CD4-positive, CD25-positive, alpha-beta regulatory T cell (primary cell): ENCODE results near the gene SUSD6. TPM values are rescaled to one million over a fixed set of nuclear protein-coding genes. Genes with fewer than 3 reads are reported as not detected.

ENCODE experiments used
- ATAC-seq, 2 donors: fragments of 150-1000 bp; cut with Tn5 transposase; one replicate each; pipeline ENCODE4 v1.10.0; 2021; ENCODE audit warnings: low read depth in 2 of 2, moderate number of reproducible peaks in 2 of 2, moderate library complexity in 1 of 2
- DNase-seq, 3 donors: peaks; one replicate each; pipeline versions ENCODE4 v3.0.0 to v3.0.0-alpha.2; 2012 to 2022; ENCODE audit warnings: mixed read lengths in 1 of 3
- H3K27ac ChIP-seq: one replicate; pipeline ENCODE4 v1.7.0; 2013; ENCODE audit warnings: mild to moderate bottlenecking, low read length; ENCODE audit not compliant: insufficient read depth, poor library complexity, severe bottlenecking
- H3K27me3 ChIP-seq: one replicate; pipeline ENCODE4 v1.7.0; 2013; ENCODE audit warnings: low read length; ENCODE audit not compliant: control insufficient read depth, insufficient read depth
- H3K36me3 ChIP-seq: one replicate; pipeline ENCODE4 v1.7.0; 2013; ENCODE audit warnings: mild to moderate bottlenecking, low read length, moderate library complexity; ENCODE audit not compliant: control insufficient read depth, insufficient read depth
- H3K4me1 ChIP-seq: 2 replicates; pipeline ENCODE4 v1.7.0; 2013; ENCODE audit warnings: mild to moderate bottlenecking, low read length; ENCODE audit not compliant: insufficient read depth, control insufficient read depth, poor library complexity, severe bottlenecking
- H3K4me3 ChIP-seq: one replicate; pipeline ENCODE4 v1.7.0; 2013; ENCODE audit warnings: low read depth, mild to moderate bottlenecking, low read length, moderate library complexity
- H3K9me3 ChIP-seq, 2 experiments: 1 replicate in 1 of 2; 2 replicates in 1 of 2; pipeline ENCODE4 v1.7.0; 2013; ENCODE audit warnings: low read length in 2 of 2, mild to moderate bottlenecking in 1 of 2, moderate library complexity in 1 of 2; ENCODE audit not compliant: control insufficient read depth in 2 of 2
- H3K27ac Mint-ChIP-seq, 3 donors: one replicate each; pipeline ENCODE4 v1.8.0; 2020 to 2022; ENCODE audit warnings: mild to moderate bottlenecking in 3 of 3, mixed read lengths in 3 of 3, moderate library complexity in 2 of 3
- H3K27me3 Mint-ChIP-seq: one replicate; pipeline ENCODE4 v1.8.0; 2022; ENCODE audit warnings: mild to moderate bottlenecking, mixed read lengths
- H3K36me3 Mint-ChIP-seq: one replicate; pipeline ENCODE4 v1.8.0; 2020; ENCODE audit warnings: mixed read lengths
- H3K4me1 Mint-ChIP-seq, 4 donors: one replicate each; pipeline ENCODE4 v1.8.0; 2020 to 2022; ENCODE audit warnings: mixed read lengths in 4 of 4, mild to moderate bottlenecking in 1 of 4
- H3K4me3 Mint-ChIP-seq, 4 donors: one replicate each; pipeline ENCODE4 v1.8.0; 2020 to 2022; ENCODE audit warnings: mild to moderate bottlenecking in 4 of 4, mixed read lengths in 4 of 4, moderate library complexity in 3 of 4
- H3K9me3 Mint-ChIP-seq, 7 donors: one replicate each; pipeline ENCODE4 v1.8.0; 2020 to 2022; ENCODE audit warnings: mixed read lengths in 7 of 7, mild to moderate bottlenecking in 3 of 7, moderate library complexity in 2 of 7
- polyA plus RNA-seq, 4 donors: library from polyadenylated mRNA; unstranded; fragments of 300-500 nt; fragmentation: Illumina TruSeq; gene quantifications; one replicate each; pipeline ENCODE4 v1.2.3, GENCODE V29; 2021
- total RNA-seq: library from RNA; stranded (reverse); gene quantifications from one replicate; pipeline ENCODE4 v1.2.3, GENCODE V29; 2022

Gene SUSD6
- total and polyA plus RNA-seq, 5 donors from 2014 or later: 7.7 to 101 (median 9.6) TPM

- Mint-ChIP-seq H3K9me3 (peaks cover 0 to 2% (median 0%) of the 10 kb centered on the region in 7 donors), H3K4me3 (no peak overlapping the region), H3K27ac (peak overlapping the region in 1 of 3 donors; percentile 80), H3K27me3 (peaks cover 10% of the 10 kb centered on the region), H3K4me1 (peaks cover 0 to 5% (median 3%) of the 10 kb centered on the region in 4 donors), H3K36me3 (no peaks in the 10 kb centered on the region)
- Histone ChIP-seq H3K36me3 (no peaks in the 10 kb centered on the region), H3K9me3 (no peaks in the 10 kb centered on the region), H3K27me3 (no peaks in the 10 kb centered on the region), H3K4me1 (peaks cover 5% of the 10 kb centered on the region), H3K4me3 (no peak overlapping the region), H3K27ac (no peak overlapping the region)
- ATAC-seq: no peak
- no peak for DNase-seq
Observed at GRCh38 chr14:69750495-69750894, 139.1 kb downstream of the SUSD6 start.

DNA sequence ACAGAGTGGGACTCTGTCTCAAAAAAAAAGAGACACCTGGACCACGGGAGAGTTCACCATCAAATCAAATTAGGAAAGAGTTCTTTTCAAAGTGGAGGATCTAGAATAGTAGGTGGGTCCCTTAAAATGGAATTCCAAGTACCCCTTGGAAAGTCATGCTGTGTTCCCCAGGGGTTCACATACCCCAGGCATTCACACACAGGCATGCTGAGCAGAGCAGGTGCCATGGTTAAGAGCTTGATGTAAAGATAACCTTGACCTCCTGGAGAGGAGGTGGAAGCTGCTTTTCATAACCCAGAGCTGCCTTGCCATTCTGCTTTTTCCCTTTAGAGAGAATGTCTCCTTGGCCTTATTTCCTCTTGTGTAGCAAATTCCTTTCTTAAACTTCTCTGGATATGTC, 141.4 kb downstream of the SUSD6 start:
- Mint-ChIP-seq H3K27ac (no peak overlapping the region), H3K4me1 (peaks cover 5 to 17% (median 7%) of the 10 kb centered on the region in 4 donors), H3K4me3 (peak overlapping the region in 1 of 4 donors; percentile 69), H3K27me3 (peaks cover 6% of the 10 kb centered on the region), H3K36me3 (no peaks in the 10 kb centered on the region), H3K9me3 (peaks cover 0 to 2% (median 0%) of the 10 kb centered on the region in 7 donors)
- H3K27ac ChIP-seq: no peak overlapping the region
- no peaks in the 10 kb centered on the region for H3K9me3 ChIP-seq
- no peaks in the 10 kb centered on the region for H3K36me3 ChIP-seq
- peaks cover 10% of the 10 kb centered on the region for H3K4me1 ChIP-seq
- H3K4me3 ChIP-seq: no peak overlapping the region
- H3K27me3 ChIP-seq: no peaks in the 10 kb centered on the region
- no peak for DNase-seq
- no peak for ATAC-seq

- Mint-ChIP-seq H3K27ac (peak overlapping the region in 2 of 3 donors; percentile 5 to 54), H3K36me3 (no peaks in the 10 kb centered on the region), H3K4me1 (peaks cover 5 to 17% (median 7%) of the 10 kb centered on the region in 4 donors), H3K4me3 (no peak overlapping the region), H3K9me3 (peaks cover 0 to 2% (median 0%) of the 10 kb centered on the region in 7 donors), H3K27me3 (peaks cover 6% of the 10 kb centered on the region)
- H3K4me3 ChIP-seq: no peak overlapping the region
- H3K27me3 ChIP-seq: no peaks in the 10 kb centered on the region
- H3K9me3 ChIP-seq: no peaks in the 10 kb centered on the region
- H3K36me3 ChIP-seq: no peaks in the 10 kb centered on the region
- no peak overlapping the region for H3K27ac ChIP-seq
- no peak for ATAC-seq
- no peak for DNase-seq
- peaks cover 10% of the 10 kb centered on the region for H3K4me1 ChIP-seq
Observed at GRCh38 chr14:69753860-69754259, 142.5 kb downstream of the SUSD6 start.

GRCh38 chr14:69754487-69754886, 143.1 kb downstream of the SUSD6 start:
- Mint-ChIP-seq H3K4me3 (no peak overlapping the region), H3K27ac (peak overlapping the region in 1 of 3 donors; percentile 54), H3K36me3 (no peaks in the 10 kb centered on the region), H3K27me3 (peaks cover 6% of the 10 kb centered on the region), H3K9me3 (peaks cover 0 to 2% (median 0%) of the 10 kb centered on the region in 7 donors), H3K4me1 (peaks cover 5 to 17% (median 7%) of the 10 kb centered on the region in 4 donors)
- no peak for ATAC-seq
- H3K27ac ChIP-seq: no peak overlapping the region
- no peaks in the 10 kb centered on the region for H3K27me3 ChIP-seq
- H3K36me3 ChIP-seq: no peaks in the 10 kb centered on the region
- DNase-seq: no peak
- no peaks in the 10 kb centered on the region for H3K9me3 ChIP-seq
- H3K4me3 ChIP-seq: no peak overlapping the region
- H3K4me1 ChIP-seq: peaks cover 10% of the 10 kb centered on the region

GRCh38 chr14:69755296-69755695, 143.9 kb downstream of the SUSD6 start:
- no peak overlapping the region for H3K4me3 ChIP-seq
- ATAC-seq: no peak
- no peaks in the 10 kb centered on the region for H3K9me3 ChIP-seq
- Mint-ChIP-seq H3K4me3 (peak overlapping the region in 1 of 4 donors; percentile 19), H3K9me3 (peaks cover 0 to 2% (median 0%) of the 10 kb centered on the region in 7 donors), H3K27ac (peak overlapping the region; percentile 66 to 67 (median 66)), H3K27me3 (peaks cover 6% of the 10 kb centered on the region), H3K36me3 (no peaks in the 10 kb centered on the region), H3K4me1 (peaks cover 5 to 17% (median 7%) of the 10 kb centered on the region in 4 donors)
- H3K27me3 ChIP-seq: no peaks in the 10 kb centered on the region
- peaks cover 10% of the 10 kb centered on the region for H3K4me1 ChIP-seq
- H3K36me3 ChIP-seq: no peaks in the 10 kb centered on the region
- H3K27ac ChIP-seq: no peak overlapping the region
- DNase-seq: no peak

DNA sequence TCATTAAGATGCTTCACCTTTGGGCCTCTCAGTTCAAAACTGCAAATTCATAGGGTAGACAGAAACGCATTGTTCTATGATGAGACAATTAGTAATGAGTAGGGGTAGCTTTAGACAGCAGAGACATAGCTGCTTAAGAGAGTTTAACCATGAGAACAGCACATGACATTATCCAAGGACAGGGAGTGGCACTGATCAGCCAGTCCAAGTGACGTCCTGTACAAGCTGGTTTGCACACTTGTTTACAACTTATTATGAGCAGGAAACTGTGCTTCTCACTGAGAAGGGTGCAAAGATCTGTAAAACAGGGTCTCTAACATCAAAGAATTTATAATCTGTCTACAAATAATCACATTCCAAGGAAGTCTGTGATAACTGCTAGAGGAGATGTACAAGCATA, 144.4 kb downstream of the SUSD6 start:
- Mint-ChIP-seq H3K9me3 (peaks cover 0 to 2% (median 0%) of the 10 kb centered on the region in 7 donors), H3K4me3 (peak overlapping the region in 1 of 4 donors; percentile 19), H3K27ac (peak overlapping the region; percentile 66 to 67 (median 66)), H3K27me3 (peaks cover 6% of the 10 kb centered on the region), H3K36me3 (no peaks in the 10 kb centered on the region), H3K4me1 (peaks cover 5 to 17% (median 7%) of the 10 kb centered on the region in 4 donors)
- peak in 1 of 3 donors; percentile 51 for DNase-seq
- Histone ChIP-seq H3K27me3 (no peaks in the 10 kb centered on the region), H3K9me3 (no peaks in the 10 kb centered on the region), H3K27ac (no peak overlapping the region), H3K4me1 (peaks cover 10% of the 10 kb centered on the region), H3K4me3 (no peak overlapping the region), H3K36me3 (no peaks in the 10 kb centered on the region)
- peak; percentile 52 to 53 for ATAC-seq

- no peak overlapping the region for H3K27ac ChIP-seq
- no peaks in the 10 kb centered on the region for H3K27me3 ChIP-seq
- Mint-ChIP-seq H3K4me3 (no peak overlapping the region), H3K36me3 (no peaks in the 10 kb centered on the region), H3K27me3 (peaks cover 6% of the 10 kb centered on the region), H3K27ac (peak overlapping the region in 1 of 3 donors; percentile 66), H3K4me1 (peaks cover 5 to 19% (median 7%) of the 10 kb centered on the region in 4 donors), H3K9me3 (peaks cover 0 to 2% (median 0%) of the 10 kb centered on the region in 7 donors)
- H3K9me3 ChIP-seq: no peaks in the 10 kb centered on the region
- DNase-seq (no peak), ATAC-seq (no peak)
- H3K4me3 ChIP-seq: no peak overlapping the region
- no peaks in the 10 kb centered on the region for H3K36me3 ChIP-seq
- H3K4me1 ChIP-seq: peaks cover 10% of the 10 kb centered on the region
Observed at GRCh38 chr14:69756298-69756697, 144.9 kb downstream of the SUSD6 start.

DNA sequence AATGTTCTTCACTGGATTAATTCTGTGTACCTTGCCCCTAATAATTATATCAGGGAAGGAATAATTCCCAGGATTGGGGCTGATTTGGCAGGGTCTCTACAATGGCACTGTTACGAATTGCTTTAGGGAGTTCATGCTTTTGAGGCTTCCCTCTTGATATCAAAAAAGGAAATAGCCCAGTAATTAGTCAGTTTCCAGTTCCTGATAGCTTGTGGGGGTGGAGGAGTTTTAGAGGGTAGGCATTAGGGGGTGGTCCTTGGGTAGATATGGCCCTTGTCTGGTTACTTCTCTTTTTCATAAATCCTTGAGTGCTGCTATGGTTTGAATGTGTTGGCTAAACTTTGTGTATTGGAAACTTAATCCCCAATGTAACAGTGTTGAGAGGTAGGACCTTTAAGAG, 149.4 kb downstream of the SUSD6 start:
- Histone ChIP-seq H3K4me3 (no peak overlapping the region), H3K27me3 (no peaks in the 10 kb centered on the region), H3K9me3 (no peaks in the 10 kb centered on the region), H3K4me1 (peaks cover 2% of the 10 kb centered on the region), H3K36me3 (no peaks in the 10 kb centered on the region), H3K27ac (no peak overlapping the region)
- Mint-ChIP-seq H3K9me3 (peaks cover 0 to 2% (median 0%) of the 10 kb centered on the region in 7 donors), H3K36me3 (no peaks in the 10 kb centered on the region), H3K4me1 (peaks cover 5 to 22% (median 14%) of the 10 kb centered on the region in 4 donors), H3K27me3 (peaks cover 4% of the 10 kb centered on the region), H3K27ac (no peak overlapping the region), H3K4me3 (no peak overlapping the region)
- ATAC-seq: no peak
- DNase-seq: no peak
